ENCODE data around the gene RNF14. TPM values are rescaled to one million over a fixed set of nuclear protein-coding genes. Genes with fewer than 3 reads are reported as not detected.

The RNF14 gene
- total and polyA plus RNA-seq, 2 of the 8 experiments (the other 6 are each of a cell fraction or from before 2014, with no cell fraction given) = 4.7 to 20.2 TPM

- H2BK5ac ChIP-seq (ENCODE audit: low read depth, low read length) = no peak overlapping the region
- no peak overlapping the region for H3K56ac ChIP-seq (replicated peaks; ENCODE audit: insufficient read length, low read depth, low read length)
- no peaks in the 10 kb centered on the region for H3K79me1 ChIP-seq (ENCODE audit: low read depth, low read length)
- CTCF ChIA-PET (ENCODE audit: partially characterized antibody) = interaction anchor here (0.7 to 11.4 kb wide), 36 partner anchors 9 to 702 kb away, joined by 3 to 112 read pairs (median 4); partner anchors contain the start of genes FCHSD1, NDFIP1 and RNF14
- no peaks in the 10 kb centered on the region for H3K79me2 ChIP-seq (ENCODE audit: control insufficient read depth in 1 of 2, insufficient read depth in 2 of 2, low read length in 2 of 2)
- peaks cover 4% of the 10 kb centered on the region; the same call in 1 of the 2 replicates for H3K23me2 ChIP-seq (ENCODE audit: low read depth, low read length)
- H2AFZ ChIP-seq (ENCODE audit: low read length) = no peak overlapping the region
- H3K36me3 ChIP-seq (ENCODE audit: control insufficient read depth in 2 of 4, insufficient read depth in 4 of 4, low read length in 3 of 4) = peaks cover 0 to 15% (median 2%) of the 10 kb centered on the region in 4 experiments; a peak in 4 of 8 replicates
- H3K14ac ChIP-seq (ENCODE audit: insufficient read length) = no peak overlapping the region
- H3K4me1 ChIP-seq (replicated peaks in 1 of 4; ENCODE audit: control insufficient read depth in 3 of 4, insufficient read depth in 4 of 4, low read length in 3 of 4) = peaks cover 0 to 2% (median 2%) of the 10 kb centered on the region in 4 experiments; a peak in 4 of 7 replicates
- H2BK120ac ChIP-seq (replicated peaks; ENCODE audit: low read depth, low read length) = no peak overlapping the region
- POLR2A ChIA-PET (ENCODE audit: partially characterized antibody) = interaction anchor here (0.6 to 2.4 kb wide), 20 partner anchors 8 to 353 kb away, joined by 3 to 11 read pairs (median 4); partner anchors contain the start of genes NDFIP1 and RNF14
- no peak for FAIRE-seq
- H3K23ac ChIP-seq (ENCODE audit: insufficient read length) = no peak overlapping the region
- H2BK15ac ChIP-seq (ENCODE audit: low read length) = no peak overlapping the region
- H2BK20ac ChIP-seq (ENCODE audit: low read length) = no peak overlapping the region
- H2AK5ac ChIP-seq (ENCODE audit: low read depth, low read length) = no peak overlapping the region
- H3K9ac ChIP-seq (replicated peaks in 1 of 4; ENCODE audit: extremely low read depth in 1 of 4, low read depth in 3 of 4, low read length in 3 of 4) = no peak overlapping the region
- H3K4me2 ChIP-seq (ENCODE audit: insufficient read depth in 1 of 2, low read depth in 2 of 2, low read length in 2 of 2) = peak overlapping the region; percentile 75 to 78; a peak in 3 of 4 replicates
- no peaks in the 10 kb centered on the region for H3K27me3 ChIP-seq (replicated peaks in 1 of 4; ENCODE audit: control insufficient read depth in 3 of 4, extremely low read depth in 1 of 4, insufficient read depth in 3 of 4, low read length in 3 of 4)
- no peak overlapping the region for H3K4ac ChIP-seq (replicated peaks; ENCODE audit: insufficient read length, low read depth, low read length)
- no peak overlapping the region for H4K5ac ChIP-seq (ENCODE audit: insufficient read length, low read depth, low read length)
- no peak overlapping the region for H3K27ac ChIP-seq (ENCODE audit: low read depth, low read length)
- H4K91ac ChIP-seq (replicated peaks; ENCODE audit: insufficient read length, low read length) = no peak overlapping the region
- H2BK12ac ChIP-seq (ENCODE audit: low read depth, low read length) = no peak overlapping the region
- no peak overlapping the region for H3K18ac ChIP-seq (ENCODE audit: extremely low read depth, low read length)
- no peak overlapping the region for H4K8ac ChIP-seq (ENCODE audit: extremely low read depth, insufficient read depth, low read length)
- peak overlapping the region in 3 of 4 experiments; percentile 56 to 81 (median 76); a peak in 4 of 8 replicates for H3K4me3 ChIP-seq (ENCODE audit: extremely low read depth in 1 of 4, insufficient read depth in 2 of 4, low read depth in 3 of 4, low read length in 4 of 4)
- WGBS, 2 experiments (ENCODE audit: extremely low coverage in 1 of 2, insufficient coverage in 1 of 2, insufficient read length in 1 of 2, insufficient replicate concordance in 2 of 2, low coverage in 1 of 2, low lambda C conversion rate in 2 of 2, missing lambda C conversion rate in 1 of 2) = 90% methylated on average over 9 of the region's 9 CpGs; no CpG with 5 or more reads in 1 of the 2 experiments
- H4K20me1 ChIP-seq (replicated peaks in 1 of 2; ENCODE audit: control insufficient read depth in 1 of 2, insufficient read depth in 2 of 2, low read length in 2 of 2) = no peaks in the 10 kb centered on the region
- H3K9me3 ChIP-seq (ENCODE audit: insufficient read depth in 2 of 2, low read depth in 1 of 2, low read length in 1 of 2) = no peaks in the 10 kb centered on the region
- no peak for DNase-seq (ENCODE audit: low read depth in 1 of 2, low spot score in 2 of 2)
- TF ChIP-seq POLR2AphosphoS5 (IDR thresholded peaks at IDR 0.05; ENCODE audit: low read depth, low read length) = no peak
- no peak for TF ChIP-seq SP4 (IDR thresholded peaks at IDR 0.05; ENCODE audit: low read length)
- TF ChIP-seq CTCF (IDR thresholded peaks at IDR 0.05; ENCODE audit: control extremely low read depth in 1 of 3, insufficient read depth in 1 of 3, low read depth in 1 of 3, low read length in 3 of 3) = no peak
- no peak for TF ChIP-seq TEAD4 (IDR thresholded peaks at IDR 0.05; ENCODE audit: low read depth, low read length)
- no peak for TF ChIP-seq EZH2 (IDR thresholded peaks at IDR 0.05; ENCODE audit: low read depth, low read length, severe bottlenecking)
- TF ChIP-seq KDM5A (IDR thresholded peaks at IDR 0.05; ENCODE audit: low read length) = no peak
- no peak for TF ChIP-seq TAF1 (IDR thresholded peaks at IDR 0.05; ENCODE audit: low read depth, low read length)
- TF ChIP-seq RFX5 (IDR thresholded peaks at IDR 0.05; ENCODE audit: borderline replicate concordance, low read depth, low read length) = no peak
- TF ChIP-seq KDM1A (IDR thresholded peaks at IDR 0.05; ENCODE audit: borderline replicate concordance, low read length) = no peak
- no peak for TF ChIP-seq SUZ12 (IDR thresholded peaks at IDR 0.05; ENCODE audit: low read length)
- TF ChIP-seq POU5F1 (IDR thresholded peaks at IDR 0.05; ENCODE audit: low read depth, low read length) = no peak
Observed at GRCh38 chr5:142011572-142012185, 42.8 kb downstream of the RNF14 start.

All from H1 (cell line).